ENCODE data around the gene FOXP1. TPM values are rescaled to one million over a fixed set of nuclear protein-coding genes. Genes with fewer than 3 reads are reported as not detected.
A peak's percentile ranks its signal among the peaks of the same experiment; 100 is the strongest.

FOXP1 gene
- total RNA-seq, 3 donors from 2014 or later, result 61.9 to 267 (median 146) TPM

- Histone ChIP-seq H3K4me1 (no peaks in the 10 kb centered on the region), H3K36me3 (peaks cover 3% of the 10 kb centered on the region), H3K4me3 (no peak overlapping the region), H3K27ac (no peak overlapping the region), H3K27me3 (no peaks in the 10 kb centered on the region), H3K9me3 (no peaks in the 10 kb centered on the region)
- DNase-seq (ENCODE audit: low spot score in 2 of 2), result no peak
- intact Hi-C loops (cut with DNase I; ENCODE audit: low total_unique reads), result no loop called here
- TF ChIP-seq CTCF (IDR thresholded peaks at IDR 0.05) (no peak), POLR2A (IDR thresholded peaks at IDR 0.05) (no peak), POLR2AphosphoS5 (IDR thresholded peaks at IDR 0.05) (no peak)
Observed at GRCh38 chr3:71037775-71038174, 545.8 kb downstream of the FOXP1 start.

- intact Hi-C loops (cut with DNase I; ENCODE audit: low total_unique reads), result no loop called here
- no peak for TF ChIP-seq CTCF (IDR thresholded peaks at IDR 0.05)
- TF ChIP-seq POLR2A (IDR thresholded peaks at IDR 0.05), result no peak
- TF ChIP-seq POLR2AphosphoS5 (IDR thresholded peaks at IDR 0.05), result no peak
- Histone ChIP-seq H3K4me1 (no peaks in the 10 kb centered on the region), H3K27me3 (no peaks in the 10 kb centered on the region), H3K27ac (no peak overlapping the region), H3K4me3 (no peak overlapping the region), H3K36me3 (peaks cover 2% of the 10 kb centered on the region), H3K9me3 (no peaks in the 10 kb centered on the region)
- DNase-seq (ENCODE audit: low spot score in 2 of 2), result no peak
Observed at GRCh38 chr3:71035886-71036285, 547.6 kb downstream of the FOXP1 start.

GRCh38 chr3:71035314-71035713 lies 548.2 kb downstream of the FOXP1 start:
- no peak for TF ChIP-seq POLR2AphosphoS5 (IDR thresholded peaks at IDR 0.05)
- no peak for TF ChIP-seq CTCF (IDR thresholded peaks at IDR 0.05)
- TF ChIP-seq POLR2A (IDR thresholded peaks at IDR 0.05), result no peak
- Histone ChIP-seq H3K27ac (no peak overlapping the region), H3K4me1 (no peaks in the 10 kb centered on the region), H3K4me3 (no peak overlapping the region), H3K9me3 (no peaks in the 10 kb centered on the region), H3K36me3 (no peaks in the 10 kb centered on the region), H3K27me3 (no peaks in the 10 kb centered on the region)
- no peak for DNase-seq (ENCODE audit: low spot score in 2 of 2)
- intact Hi-C loops (cut with DNase I; ENCODE audit: low total_unique reads), result no loop called here

- TF ChIP-seq POLR2A (IDR thresholded peaks at IDR 0.05) (no peak), POLR2AphosphoS5 (IDR thresholded peaks at IDR 0.05) (no peak), CTCF (IDR thresholded peaks at IDR 0.05) (no peak)
- Histone ChIP-seq H3K9me3 (no peaks in the 10 kb centered on the region), H3K4me1 (no peaks in the 10 kb centered on the region), H3K4me3 (no peak overlapping the region), H3K27ac (peak overlapping the region; percentile 12 to 45), H3K27me3 (no peaks in the 10 kb centered on the region), H3K36me3 (no peaks in the 10 kb centered on the region)
- intact Hi-C loops (cut with DNase I; ENCODE audit: low total_unique reads), result no loop called here
- DNase-seq (ENCODE audit: low spot score in 2 of 2), result no peak
Observed at GRCh38 chr3:71033681-71034220, 549.8 kb downstream of the FOXP1 start.

- no peak for TF ChIP-seq CTCF (IDR thresholded peaks at IDR 0.05)
- TF ChIP-seq POLR2AphosphoS5 (IDR thresholded peaks at IDR 0.05), result no peak
- no peak for TF ChIP-seq POLR2A (IDR thresholded peaks at IDR 0.05)
- Histone ChIP-seq H3K36me3 (no peaks in the 10 kb centered on the region), H3K4me3 (no peak overlapping the region), H3K27me3 (no peaks in the 10 kb centered on the region), H3K27ac (peak overlapping the region; percentile 50 to 79), H3K4me1 (no peaks in the 10 kb centered on the region), H3K9me3 (no peaks in the 10 kb centered on the region)
- intact Hi-C loops (cut with DNase I; ENCODE audit: low total_unique reads), result no loop called here
- DNase-seq (ENCODE audit: low spot score in 2 of 2), result no peak
Observed at GRCh38 chr3:71031914-71032521, 551.5 kb downstream of the FOXP1 start.

All from breast epithelium (tissue), 4 donors.